Progenitor cell of endocrine pancreas (in vitro differentiated cells): ENCODE data around the gene CLDND1. TPM values are rescaled to one million over a fixed set of nuclear protein-coding genes. Genes with fewer than 3 reads are reported as not detected.

Experiments
- DNase-seq: peaks from one replicate; pipeline ENCODE4 v3.0.0; 2021; ENCODE audit warnings: low spot score; ENCODE audit not compliant: unreplicated experiment
- H3K27ac Mint-ChIP-seq: 2 replicates; pipeline ENCODE4 v1.8.0; 2021; ENCODE audit warnings: mild to moderate bottlenecking, moderate library complexity, mixed read lengths
- H3K27me3 Mint-ChIP-seq: 2 replicates; pipeline ENCODE4 v1.8.0; 2021; ENCODE audit warnings: mixed read lengths
- H3K36me3 Mint-ChIP-seq: 2 replicates; pipeline ENCODE4 v1.8.0; 2022; ENCODE audit warnings: mixed read lengths; ENCODE audit not compliant: insufficient read depth
- H3K4me1 Mint-ChIP-seq: 2 replicates; pipeline ENCODE4 v1.8.0; 2021; ENCODE audit warnings: low read depth, mixed read lengths
- H3K4me3 Mint-ChIP-seq: 2 replicates; pipeline ENCODE4 v1.8.0; 2021; ENCODE audit warnings: low read depth, mild to moderate bottlenecking, moderate library complexity, mixed read lengths
- H3K9me3 Mint-ChIP-seq: 2 replicates; pipeline ENCODE4 v1.8.0; 2021; ENCODE audit warnings: low read depth, mixed read lengths
- total RNA-seq: library from RNA; stranded (reverse); gene quantifications from 2 replicates; pipeline ENCODE4 v1.2.1, GENCODE V29; 2021
- TF ChIP-seq, protein P1 (sequence below): fragments of 200-600 bp; sonication (generic); IDR thresholded peaks from one replicate; pipeline ENCODE4 v1.5.0; 2021; ENCODE audit warnings: antibody characterized with exemption, mild to moderate bottlenecking; ENCODE audit not compliant: unreplicated experiment

Gene CLDND1
- total RNA-seq, 1 donor from 2014 or later, result 101 TPM

GRCh38 chr3:98531622-98532274 is 9.0 kb upstream of the CLDND1 start, which contains the start of gene GPR15:
TSS of gene GPR15 (plus strand) at chr3:98531978. CDS start at chr3:98532034, 56 bp downstream.
- peak within 1 kb of the TSS; percentile 71 for H3K27ac Mint-ChIP-seq
- no peak within 1 kb of the TSS for H3K4me3 Mint-ChIP-seq
- peaks cover 4% of the 10 kb centered on the region for H3K4me1 Mint-ChIP-seq
- no peaks in the 10 kb centered on the region for H3K27me3 Mint-ChIP-seq
- no peak for DNase-seq
- no peaks in the 10 kb centered on the region for H3K36me3 Mint-ChIP-seq
- TF ChIP-seq, protein P1, sequence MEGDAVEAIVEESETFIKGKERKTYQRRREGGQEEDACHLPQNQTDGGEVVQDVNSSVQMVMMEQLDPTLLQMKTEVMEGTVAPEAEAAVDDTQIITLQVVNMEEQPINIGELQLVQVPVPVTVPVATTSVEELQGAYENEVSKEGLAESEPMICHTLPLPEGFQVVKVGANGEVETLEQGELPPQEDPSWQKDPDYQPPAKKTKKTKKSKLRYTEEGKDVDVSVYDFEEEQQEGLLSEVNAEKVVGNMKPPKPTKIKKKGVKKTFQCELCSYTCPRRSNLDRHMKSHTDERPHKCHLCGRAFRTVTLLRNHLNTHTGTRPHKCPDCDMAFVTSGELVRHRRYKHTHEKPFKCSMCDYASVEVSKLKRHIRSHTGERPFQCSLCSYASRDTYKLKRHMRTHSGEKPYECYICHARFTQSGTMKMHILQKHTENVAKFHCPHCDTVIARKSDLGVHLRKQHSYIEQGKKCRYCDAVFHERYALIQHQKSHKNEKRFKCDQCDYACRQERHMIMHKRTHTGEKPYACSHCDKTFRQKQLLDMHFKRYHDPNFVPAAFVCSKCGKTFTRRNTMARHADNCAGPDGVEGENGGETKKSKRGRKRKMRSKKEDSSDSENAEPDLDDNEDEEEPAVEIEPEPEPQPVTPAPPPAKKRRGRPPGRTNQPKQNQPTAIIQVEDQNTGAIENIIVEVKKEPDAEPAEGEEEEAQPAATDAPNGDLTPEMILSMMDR, result no peak
- H3K9me3 Mint-ChIP-seq, result no peaks in the 10 kb centered on the region

DNA sequence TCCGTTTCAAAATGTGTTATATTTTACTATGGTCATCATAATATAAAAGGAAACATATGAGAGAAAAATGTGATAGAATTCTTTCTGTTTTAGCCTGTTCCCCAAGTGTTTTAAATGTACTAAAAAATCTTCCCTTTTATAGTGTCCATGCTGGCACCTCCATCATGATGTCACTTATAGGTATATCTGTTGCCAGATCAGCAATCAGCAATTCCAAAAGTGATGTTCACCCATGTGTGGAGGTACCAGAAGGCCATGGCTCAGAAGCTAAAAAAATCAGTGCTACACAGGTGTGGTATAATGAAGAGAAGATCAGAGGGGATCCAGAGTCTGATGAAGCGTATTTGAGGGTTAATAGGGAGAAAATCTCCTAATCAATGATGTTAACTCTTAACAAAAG is 8.0 kb upstream of the CLDND1 start:
- Mint-ChIP-seq H3K4me3 (no peak overlapping the region), H3K9me3 (no peaks in the 10 kb centered on the region), H3K36me3 (no peaks in the 10 kb centered on the region), H3K27ac (no peak overlapping the region), H3K27me3 (no peaks in the 10 kb centered on the region), H3K4me1 (peaks cover 4% of the 10 kb centered on the region)
- TF ChIP-seq, protein P1, result no peak
- DNase-seq, result no peak

GRCh38 chr3:98529856-98530459 is 7.3 kb upstream of the CLDND1 start:
- H3K36me3 Mint-ChIP-seq, result no peaks in the 10 kb centered on the region
- no peak for DNase-seq
- H3K27me3 Mint-ChIP-seq, result no peaks in the 10 kb centered on the region
- TF ChIP-seq, protein P1, result no peak
- no peak overlapping the region for H3K27ac Mint-ChIP-seq
- H3K9me3 Mint-ChIP-seq, result no peaks in the 10 kb centered on the region
- H3K4me3 Mint-ChIP-seq, result no peak overlapping the region
- peaks cover 4% of the 10 kb centered on the region for H3K4me1 Mint-ChIP-seq

DNA sequence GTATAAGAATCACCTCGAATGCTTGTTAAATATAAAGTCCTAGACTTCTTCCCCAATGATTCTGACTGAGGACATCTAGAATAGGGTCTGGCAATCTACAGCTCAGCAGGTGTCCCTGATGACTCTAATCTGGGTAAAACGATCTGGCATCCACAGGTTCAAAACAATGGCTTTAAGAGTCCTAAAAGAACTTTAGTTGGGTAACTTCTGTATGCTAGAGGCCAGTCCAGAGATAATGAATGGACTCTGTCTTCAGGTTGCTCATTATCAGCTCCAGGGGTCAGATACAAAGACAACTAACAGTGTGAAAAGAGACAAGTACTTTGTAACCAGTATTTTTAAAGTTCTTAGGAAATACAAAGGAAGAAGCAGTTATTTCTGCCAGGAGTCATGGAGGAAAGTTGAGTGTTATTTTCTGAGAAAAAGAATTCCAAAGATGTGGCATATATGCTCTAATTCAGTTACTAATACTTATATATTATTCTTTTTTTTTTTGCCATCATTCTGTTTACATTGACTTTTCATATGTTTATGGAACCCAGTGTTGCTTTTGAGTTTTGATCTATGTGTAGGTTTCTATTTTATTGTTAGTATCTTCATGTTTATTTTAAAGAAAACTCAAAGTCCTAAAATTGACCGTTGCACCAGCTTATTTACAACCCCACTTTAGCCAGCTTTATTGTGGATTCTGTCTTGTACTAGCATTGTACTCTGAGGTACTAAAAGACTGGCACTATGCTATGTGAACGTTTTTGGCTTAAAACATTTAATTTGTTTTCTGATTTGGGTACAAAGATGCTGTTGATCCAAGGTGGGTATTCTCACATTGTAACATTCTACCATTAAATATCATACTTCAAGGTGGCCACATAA is 6.0 kb upstream of the CLDND1 start:
- H3K4me3 Mint-ChIP-seq, result no peak overlapping the region

DNA sequence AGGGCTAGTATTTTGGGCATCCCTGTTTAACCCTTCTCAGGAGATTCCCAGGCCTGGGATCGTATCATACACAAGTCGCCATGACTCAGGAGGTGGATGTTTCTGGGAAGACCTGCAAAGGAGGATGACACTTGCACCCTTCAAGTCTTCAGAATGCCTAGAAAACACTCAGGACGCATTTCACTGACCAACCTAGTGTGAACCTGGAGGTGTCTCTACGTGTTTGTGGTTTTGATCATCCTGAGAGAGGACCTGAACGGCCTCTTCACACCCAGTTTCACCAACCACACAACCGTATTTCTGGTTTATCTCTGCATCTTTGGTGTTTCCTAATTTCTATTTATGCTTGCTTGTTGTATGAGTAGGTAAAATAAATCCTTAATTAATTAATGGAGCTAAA is 2.8 kb upstream of the CLDND1 start:
- no peak for DNase-seq
- H3K27me3 Mint-ChIP-seq, result no peaks in the 10 kb centered on the region

More for the DNA sequence above, 6.0 kb upstream of the CLDND1 start:
- no peaks in the 10 kb centered on the region for H3K9me3 Mint-ChIP-seq
- TF ChIP-seq, protein P1, result no peak
- no peaks in the 10 kb centered on the region for H3K36me3 Mint-ChIP-seq
- H3K27ac Mint-ChIP-seq, result no peak overlapping the region
- peaks cover 4% of the 10 kb centered on the region for H3K4me1 Mint-ChIP-seq
- DNase-seq, result no peak
- no peaks in the 10 kb centered on the region for H3K27me3 Mint-ChIP-seq

More for the DNA sequence above, 2.8 kb upstream of the CLDND1 start:
- H3K4me3 Mint-ChIP-seq, result no peak overlapping the region
- H3K9me3 Mint-ChIP-seq, result no peaks in the 10 kb centered on the region
- peaks cover 18% of the 10 kb centered on the region for H3K4me1 Mint-ChIP-seq
- TF ChIP-seq, protein P1, result no peak
- H3K36me3 Mint-ChIP-seq, result peaks cover 3% of the 10 kb centered on the region
- no peak overlapping the region for H3K27ac Mint-ChIP-seq
